GM23338 (cell line): ENCODE measurements around the gene C4orf17. TPM values are rescaled to one million over a fixed set of nuclear protein-coding genes. Genes with fewer than 3 reads are reported as not detected.

ENCODE experiments used
- ATAC-seq: fragments of 200-7000 bp; cut with Tn5 transposase; 3 replicates; pipeline ENCODE4 v1.9.1; 2020
- DNase-seq: peaks from one replicate; pipeline ENCODE4 v3.0.0-alpha.2; 2015; ENCODE audit warnings: low spot score
- H2AFZ ChIP-seq: fragments of 200-600 bp; sonication (generic); 2 replicates; pipeline ENCODE4 v1.8.0; 2016; ENCODE audit warnings: antibody characterized with exemption, mild to moderate bottlenecking, moderate library complexity
- H3F3A ChIP-seq: fragments of 200-600 bp; sonication (generic); replicated peaks from 2 replicates; pipeline ENCODE4 v1.8.0; 2017; ENCODE audit warnings: antibody characterized with exemption, mixed run types, low read depth
- H3K27ac ChIP-seq: fragments of 200-600 bp; sonication (generic); 2 replicates; pipeline ENCODE4 v1.6.1; 2016; ENCODE audit warnings: low read depth
- H3K27me3 ChIP-seq: fragments of 200-600 bp; sonication (generic); 2 replicates; pipeline ENCODE4 v1.8.0; 2016; ENCODE audit warnings: mild to moderate bottlenecking, mixed run types, moderate library complexity; ENCODE audit not compliant: insufficient read depth
- H3K36me3 ChIP-seq: fragments of 200-600 bp; sonication (generic); 2 replicates; pipeline ENCODE4 v1.8.0; 2016; ENCODE audit warnings: mild to moderate bottlenecking; ENCODE audit not compliant: insufficient read depth
- H3K4me1 ChIP-seq: fragments of 200-600 bp; sonication (generic); 2 replicates; pipeline ENCODE4 v1.8.0; 2016; ENCODE audit warnings: mild to moderate bottlenecking, moderate library complexity; ENCODE audit not compliant: insufficient read depth
- H3K4me2 ChIP-seq: fragments of 200-600 bp; sonication (generic); 2 replicates; pipeline ENCODE4 v1.7.1; 2017; ENCODE audit warnings: mixed run types
- H3K4me3 ChIP-seq: fragments of 200-600 bp; sonication (generic); 2 replicates; pipeline ENCODE4 v1.6.1; 2016; ENCODE audit warnings: mixed run types
- H3K79me2 ChIP-seq: fragments of 200-600 bp; sonication (generic); replicated peaks from 2 replicates; pipeline ENCODE4 v1.8.0; 2017; ENCODE audit warnings: mild to moderate bottlenecking; ENCODE audit not compliant: insufficient read depth
- H3K9me2 ChIP-seq: fragments of 200-600 bp; sonication (generic); 2 replicates; pipeline ENCODE4 v1.8.0; 2017; ENCODE audit not compliant: insufficient read depth
- H4K20me1 ChIP-seq: fragments of 200-600 bp; sonication (generic); replicated peaks from 2 replicates; pipeline ENCODE4 v1.8.0; 2017; ENCODE audit warnings: mild to moderate bottlenecking; ENCODE audit not compliant: insufficient read depth
- H3K27ac Mint-ChIP-seq: 2 replicates; pipeline ENCODE4 v1.8.0; 2020; ENCODE audit warnings: inconsistent platforms, mild to moderate bottlenecking, moderate library complexity, mixed read lengths
- H3K27me3 Mint-ChIP-seq: 3 replicates; pipeline ENCODE4 v1.8.0; 2022; ENCODE audit warnings: low read depth, mild to moderate bottlenecking, moderate library complexity, mixed read lengths, inconsistent platforms; ENCODE audit not compliant: insufficient read depth, poor library complexity
- H3K36me3 Mint-ChIP-seq: 3 replicates; pipeline ENCODE4 v1.8.0; 2021; ENCODE audit warnings: low read depth, mild to moderate bottlenecking, inconsistent platforms, moderate library complexity, mixed read lengths
- H3K4me1 Mint-ChIP-seq: 3 replicates; pipeline ENCODE4 v1.8.0; 2020; ENCODE audit warnings: mild to moderate bottlenecking, inconsistent platforms, mixed read lengths
- H3K4me3 Mint-ChIP-seq: 3 replicates; pipeline ENCODE4 v1.8.0; 2021; ENCODE audit warnings: moderate library complexity, mild to moderate bottlenecking, inconsistent platforms, mixed read lengths
- H3K9me3 Mint-ChIP-seq: 3 replicates; pipeline ENCODE4 v1.8.0; 2020; ENCODE audit warnings: moderate library complexity, mild to moderate bottlenecking, inconsistent platforms, mixed read lengths
- CREB1 ChIP-seq: fragments of 250-450 bp; sonication (Bioruptor Pico); IDR thresholded peaks from 2 replicates; pipeline ENCODE4 v1.5.0; 2020; ENCODE audit warnings: low read depth, mild to moderate bottlenecking, moderate library complexity
- EZH2 ChIP-seq: fragments of 200-600 bp; sonication (generic); IDR thresholded peaks from one replicate; pipeline ENCODE4 v1.8.0; 2017; ENCODE audit warnings: antibody characterized with exemption, mild to moderate bottlenecking, low read depth; ENCODE audit not compliant: unreplicated experiment
- EZH2phosphoT487 ChIP-seq: fragments of 200-600 bp; sonication (generic); IDR thresholded peaks from one replicate; pipeline ENCODE4 v1.8.1; 2018; ENCODE audit warnings: antibody characterized with exemption; ENCODE audit not compliant: unreplicated experiment
- JUNB ChIP-seq: IDR thresholded peaks from one replicate; pipeline ENCODE4 v1.6.1; 2016; ENCODE audit warnings: antibody characterized with exemption; ENCODE audit not compliant: unreplicated experiment
- NANOG ChIP-seq: IDR thresholded peaks from 2 replicates; pipeline ENCODE4 v1.6.1; 2016; ENCODE audit warnings: antibody characterized with exemption, borderline replicate concordance
- POLR2AphosphoS5 ChIP-seq: IDR thresholded peaks from 2 replicates; pipeline ENCODE4 v1.6.1; 2016; ENCODE audit warnings: antibody characterized with exemption, low read depth
- ZNF331 ChIP-seq: fragments of 250-450 bp; sonication (Bioruptor Pico); IDR thresholded peaks from 2 replicates; pipeline ENCODE4 v1.5.0; 2020; ENCODE audit warnings: low read depth, mild to moderate bottlenecking, moderate library complexity
- polyA plus RNA-seq: library from polyadenylated mRNA; unstranded; fragments of >200 nt; fragmentation: Nextera tagmentation; extraction: Ambion mirVana; gene quantifications from 2 replicates; pipeline ENCODE4 v1.2.1, GENCODE V29; 2016
- total RNA-seq: library from RNA; depleted of rRNA; stranded (reverse); fragments of >200 nt; shearing (Covaris generic); gene quantifications from 2 replicates; pipeline ENCODE4 v1.2.3, GENCODE V29; 2014
- TF ChIP-seq, protein P1 (sequence below): IDR thresholded peaks from 2 replicates; pipeline ENCODE4 v1.6.1; 2016; ENCODE audit warnings: antibody characterized with exemption
- TF ChIP-seq, protein P2 (sequence below), 2 experiments: fragments of 200-600 bp in 1 of 2; sonication (generic) in 1 of 2; conservative IDR thresholded peaks; 2 replicates each; pipeline versions ENCODE4 v1.5.1 to v1.6.1; 2016 to 2017; ENCODE audit warnings: antibody characterized with exemption in 2 of 2, low read depth in 2 of 2, mild to moderate bottlenecking in 2 of 2, moderate library complexity in 1 of 2
- TF ChIP-seq, protein P3 (sequence below): fragments of 250-450 bp; sonication (Bioruptor Pico); IDR thresholded peaks from 2 replicates; pipeline ENCODE4 v1.5.0; 2020; ENCODE audit warnings: mild to moderate bottlenecking, moderate library complexity

The C4orf17 gene
- total and polyA plus RNA-seq, 2 experiments from 2014 or later, result not detected

DNA sequence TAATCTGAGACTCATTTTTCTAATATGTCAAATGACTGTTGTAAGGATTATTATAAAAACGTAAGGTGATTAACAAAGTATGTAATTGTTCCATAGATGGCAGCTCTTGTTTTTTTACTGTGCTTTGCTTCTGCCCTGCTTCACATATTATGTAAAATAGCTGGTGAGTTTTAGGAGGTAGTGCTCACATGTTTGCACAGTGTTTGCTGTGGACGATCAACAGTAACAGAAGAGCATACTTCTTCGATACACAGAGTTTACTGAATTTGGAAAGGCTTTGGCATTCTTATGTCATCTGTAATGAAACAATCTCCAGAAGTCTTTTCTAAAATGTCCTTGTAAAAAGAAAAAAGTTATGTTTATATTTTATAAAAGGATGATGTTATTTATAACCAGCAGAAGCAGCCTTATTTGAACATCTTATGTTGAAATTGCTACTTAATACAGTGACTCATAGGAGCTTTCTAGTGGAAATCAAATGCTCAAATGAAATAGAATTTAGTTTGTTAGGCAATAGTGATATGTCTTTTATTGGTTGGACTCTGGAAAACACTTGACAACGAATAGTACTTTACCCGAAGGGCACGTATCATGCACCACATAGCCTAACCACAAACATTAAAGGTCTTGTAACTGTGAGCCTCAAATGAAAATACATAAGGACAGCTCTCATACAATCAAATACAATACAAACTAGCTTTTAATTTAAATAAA is 61.9 kb downstream of the C4orf17 start:
- H3K27me3 Mint-ChIP-seq, result no peaks in the 10 kb centered on the region
- H3K27ac ChIP-seq, result no peak overlapping the region
- no peak overlapping the region for H3K27ac Mint-ChIP-seq
- H3K79me2 ChIP-seq, result no peaks in the 10 kb centered on the region
- no peaks in the 10 kb centered on the region for H3K9me3 Mint-ChIP-seq
- H3K36me3 ChIP-seq, result no peaks in the 10 kb centered on the region
- H3K9me2 ChIP-seq, result no peaks in the 10 kb centered on the region
- no peaks in the 10 kb centered on the region for H4K20me1 ChIP-seq
- H3K36me3 Mint-ChIP-seq, result no peaks in the 10 kb centered on the region
- H3F3A ChIP-seq, result no peaks in the 10 kb centered on the region
- TF ChIP-seq NANOG, result no peak
- TF ChIP-seq, protein P1, sequence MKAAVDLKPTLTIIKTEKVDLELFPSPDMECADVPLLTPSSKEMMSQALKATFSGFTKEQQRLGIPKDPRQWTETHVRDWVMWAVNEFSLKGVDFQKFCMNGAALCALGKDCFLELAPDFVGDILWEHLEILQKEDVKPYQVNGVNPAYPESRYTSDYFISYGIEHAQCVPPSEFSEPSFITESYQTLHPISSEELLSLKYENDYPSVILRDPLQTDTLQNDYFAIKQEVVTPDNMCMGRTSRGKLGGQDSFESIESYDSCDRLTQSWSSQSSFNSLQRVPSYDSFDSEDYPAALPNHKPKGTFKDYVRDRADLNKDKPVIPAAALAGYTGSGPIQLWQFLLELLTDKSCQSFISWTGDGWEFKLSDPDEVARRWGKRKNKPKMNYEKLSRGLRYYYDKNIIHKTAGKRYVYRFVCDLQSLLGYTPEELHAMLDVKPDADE, result no peak
- H3K4me3 ChIP-seq, result no peak overlapping the region
- no peak overlapping the region for H2AFZ ChIP-seq
- H3K4me3 Mint-ChIP-seq, result no peak overlapping the region
- peaks cover 9% of the 10 kb centered on the region; the same call in 1 of the 2 replicates for H3K4me1 ChIP-seq
- ATAC-seq, result no peak
- no peaks in the 10 kb centered on the region for H3K27me3 ChIP-seq
- H3K4me1 Mint-ChIP-seq, result peaks cover 9% of the 10 kb centered on the region
- no peak for DNase-seq
- no peak overlapping the region for H3K4me2 ChIP-seq

DNA sequence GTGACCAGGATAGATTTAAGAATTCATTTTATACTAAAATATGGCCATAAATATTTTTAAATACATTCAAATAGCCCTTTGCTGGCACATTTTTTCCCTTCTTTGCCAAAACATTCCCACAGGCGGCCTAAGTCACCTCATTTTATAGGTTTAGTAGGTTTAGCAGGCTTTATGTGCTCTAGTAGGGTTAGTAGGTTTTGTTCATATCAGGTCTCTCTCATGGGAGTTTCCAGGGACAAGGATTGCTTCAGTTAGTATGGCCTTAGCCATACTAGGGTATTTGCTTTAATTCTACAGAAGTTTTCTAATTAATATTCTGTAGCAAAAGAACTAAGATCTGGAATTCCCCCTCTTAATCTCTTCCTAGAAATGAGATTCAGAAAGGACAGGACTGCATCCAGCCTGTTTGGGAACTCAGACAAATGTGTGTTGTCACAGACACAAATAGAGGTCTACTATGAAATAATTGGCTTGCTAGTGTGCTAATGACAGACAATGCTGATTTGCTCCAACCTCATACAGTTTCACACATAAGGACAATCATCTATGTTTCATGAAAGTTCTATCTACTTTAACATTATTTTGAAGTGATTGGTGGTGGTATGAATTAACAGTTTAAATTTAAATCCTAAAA is 63.0 kb downstream of the C4orf17 start:
- no peaks in the 10 kb centered on the region for H3F3A ChIP-seq
- no peaks in the 10 kb centered on the region for H4K20me1 ChIP-seq
- Mint-ChIP-seq H3K27ac (no peak overlapping the region), H3K4me3 (no peak overlapping the region), H3K4me1 (peaks cover 9% of the 10 kb centered on the region), H3K36me3 (no peaks in the 10 kb centered on the region), H3K27me3 (no peaks in the 10 kb centered on the region), H3K9me3 (no peaks in the 10 kb centered on the region)
- H3K4me1 ChIP-seq, result peaks cover 9% of the 10 kb centered on the region; the same call in 1 of the 2 replicates
- peak overlapping the region; percentile 30; the same call in 1 of the 2 replicates for H2AFZ ChIP-seq
- ATAC-seq (no peak), DNase-seq (no peak)
- H3K27me3 ChIP-seq, result no peaks in the 10 kb centered on the region
- H3K9me2 ChIP-seq, result no peaks in the 10 kb centered on the region
- H3K36me3 ChIP-seq, result no peaks in the 10 kb centered on the region
- no peak overlapping the region for H3K27ac ChIP-seq
- H3K4me3 ChIP-seq, result no peak overlapping the region
- no peak overlapping the region for H3K4me2 ChIP-seq
- H3K79me2 ChIP-seq, result no peaks in the 10 kb centered on the region
- TF ChIP-seq ZNF331 (CRISPR knock-in tag) (no peak), EZH2phosphoT487 (no peak), JUNB (no peak), POLR2AphosphoS5 (no peak), CREB1 (CRISPR knock-in tag) (no peak), NANOG (no peak), EZH2 (no peak)
- TF ChIP-seq, protein P2, sequence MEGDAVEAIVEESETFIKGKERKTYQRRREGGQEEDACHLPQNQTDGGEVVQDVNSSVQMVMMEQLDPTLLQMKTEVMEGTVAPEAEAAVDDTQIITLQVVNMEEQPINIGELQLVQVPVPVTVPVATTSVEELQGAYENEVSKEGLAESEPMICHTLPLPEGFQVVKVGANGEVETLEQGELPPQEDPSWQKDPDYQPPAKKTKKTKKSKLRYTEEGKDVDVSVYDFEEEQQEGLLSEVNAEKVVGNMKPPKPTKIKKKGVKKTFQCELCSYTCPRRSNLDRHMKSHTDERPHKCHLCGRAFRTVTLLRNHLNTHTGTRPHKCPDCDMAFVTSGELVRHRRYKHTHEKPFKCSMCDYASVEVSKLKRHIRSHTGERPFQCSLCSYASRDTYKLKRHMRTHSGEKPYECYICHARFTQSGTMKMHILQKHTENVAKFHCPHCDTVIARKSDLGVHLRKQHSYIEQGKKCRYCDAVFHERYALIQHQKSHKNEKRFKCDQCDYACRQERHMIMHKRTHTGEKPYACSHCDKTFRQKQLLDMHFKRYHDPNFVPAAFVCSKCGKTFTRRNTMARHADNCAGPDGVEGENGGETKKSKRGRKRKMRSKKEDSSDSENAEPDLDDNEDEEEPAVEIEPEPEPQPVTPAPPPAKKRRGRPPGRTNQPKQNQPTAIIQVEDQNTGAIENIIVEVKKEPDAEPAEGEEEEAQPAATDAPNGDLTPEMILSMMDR (conservative IDR thresholded peaks at IDR 0.05; ENCODE audit: low read depth in 2 of 2), result no peak
- TF ChIP-seq, protein P3, sequence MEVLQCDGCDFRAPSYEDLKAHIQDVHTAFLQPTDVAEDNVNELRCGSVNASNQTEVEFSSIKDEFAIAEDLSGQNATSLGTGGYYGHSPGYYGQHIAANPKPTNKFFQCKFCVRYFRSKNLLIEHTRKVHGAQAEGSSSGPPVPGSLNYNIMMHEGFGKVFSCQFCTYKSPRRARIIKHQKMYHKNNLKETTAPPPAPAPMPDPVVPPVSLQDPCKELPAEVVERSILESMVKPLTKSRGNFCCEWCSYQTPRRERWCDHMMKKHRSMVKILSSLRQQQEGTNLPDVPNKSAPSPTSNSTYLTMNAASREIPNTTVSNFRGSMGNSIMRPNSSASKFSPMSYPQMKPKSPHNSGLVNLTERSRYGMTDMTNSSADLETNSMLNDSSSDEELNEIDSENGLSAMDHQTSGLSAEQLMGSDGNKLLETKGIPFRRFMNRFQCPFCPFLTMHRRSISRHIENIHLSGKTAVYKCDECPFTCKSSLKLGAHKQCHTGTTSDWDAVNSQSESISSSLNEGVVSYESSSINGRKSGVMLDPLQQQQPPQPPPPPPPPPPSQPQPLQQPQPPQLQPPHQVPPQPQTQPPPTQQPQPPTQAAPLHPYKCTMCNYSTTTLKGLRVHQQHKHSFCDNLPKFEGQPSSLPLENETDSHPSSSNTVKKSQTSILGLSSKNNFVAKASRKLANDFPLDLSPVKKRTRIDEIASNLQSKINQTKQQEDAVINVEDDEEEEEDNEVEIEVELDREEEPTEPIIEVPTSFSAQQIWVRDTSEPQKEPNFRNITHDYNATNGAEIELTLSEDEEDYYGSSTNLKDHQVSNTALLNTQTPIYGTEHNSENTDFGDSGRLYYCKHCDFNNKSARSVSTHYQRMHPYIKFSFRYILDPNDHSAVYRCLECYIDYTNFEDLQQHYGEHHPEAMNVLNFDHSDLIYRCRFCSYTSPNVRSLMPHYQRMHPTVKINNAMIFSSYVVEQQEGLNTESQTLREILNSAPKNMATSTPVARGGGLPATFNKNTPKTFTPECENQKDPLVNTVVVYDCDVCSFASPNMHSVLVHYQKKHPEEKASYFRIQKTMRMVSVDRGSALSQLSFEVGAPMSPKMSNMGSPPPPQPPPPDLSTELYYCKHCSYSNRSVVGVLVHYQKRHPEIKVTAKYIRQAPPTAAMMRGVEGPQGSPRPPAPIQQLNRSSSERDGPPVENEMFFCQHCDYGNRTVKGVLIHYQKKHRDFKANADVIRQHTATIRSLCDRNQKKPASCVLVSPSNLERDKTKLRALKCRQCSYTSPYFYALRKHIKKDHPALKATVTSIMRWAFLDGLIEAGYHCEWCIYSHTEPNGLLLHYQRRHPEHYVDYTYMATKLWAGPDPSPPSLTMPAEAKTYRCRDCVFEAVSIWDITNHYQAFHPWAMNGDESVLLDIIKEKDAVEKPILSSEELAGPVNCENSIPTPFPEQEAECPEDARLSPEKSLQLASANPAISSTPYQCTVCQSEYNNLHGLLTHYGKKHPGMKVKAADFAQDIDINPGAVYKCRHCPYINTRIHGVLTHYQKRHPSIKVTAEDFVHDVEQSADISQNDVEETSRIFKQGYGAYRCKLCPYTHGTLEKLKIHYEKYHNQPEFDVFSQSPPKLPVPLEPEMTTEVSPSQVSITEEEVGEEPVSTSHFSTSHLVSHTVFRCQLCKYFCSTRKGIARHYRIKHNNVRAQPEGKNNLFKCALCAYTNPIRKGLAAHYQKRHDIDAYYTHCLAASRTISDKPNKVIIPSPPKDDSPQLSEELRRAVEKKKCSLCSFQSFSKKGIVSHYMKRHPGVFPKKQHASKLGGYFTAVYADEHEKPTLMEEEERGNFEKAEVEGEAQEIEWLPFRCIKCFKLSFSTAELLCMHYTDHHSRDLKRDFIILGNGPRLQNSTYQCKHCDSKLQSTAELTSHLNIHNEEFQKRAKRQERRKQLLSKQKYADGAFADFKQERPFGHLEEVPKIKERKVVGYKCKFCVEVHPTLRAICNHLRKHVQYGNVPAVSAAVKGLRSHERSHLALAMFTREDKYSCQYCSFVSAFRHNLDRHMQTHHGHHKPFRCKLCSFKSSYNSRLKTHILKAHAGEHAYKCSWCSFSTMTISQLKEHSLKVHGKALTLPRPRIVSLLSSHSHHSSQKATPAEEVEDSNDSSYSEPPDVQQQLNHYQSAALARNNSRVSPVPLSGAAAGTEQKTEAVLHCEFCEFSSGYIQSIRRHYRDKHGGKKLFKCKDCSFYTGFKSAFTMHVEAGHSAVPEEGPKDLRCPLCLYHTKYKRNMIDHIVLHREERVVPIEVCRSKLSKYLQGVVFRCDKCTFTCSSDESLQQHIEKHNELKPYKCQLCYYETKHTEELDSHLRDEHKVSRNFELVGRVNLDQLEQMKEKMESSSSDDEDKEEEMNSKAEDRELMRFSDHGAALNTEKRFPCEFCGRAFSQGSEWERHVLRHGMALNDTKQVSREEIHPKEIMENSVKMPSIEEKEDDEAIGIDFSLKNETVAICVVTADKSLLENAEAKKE (CRISPR knock-in tag), result no peak
- TF ChIP-seq, protein P1, result no peak
